LNCaP clone FGC (cell line): ENCODE measurements around the gene MYO16.
A peak's percentile ranks its signal among the peaks of the same experiment; 100 is the strongest.

Experiments used
- DNase-seq: peaks from one replicate; pipeline ENCODE4 v3.0.0-alpha.2; 2011; ENCODE audit warnings: low read depth
- H3K4me3 ChIP-seq: 2 replicates; pipeline ENCODE4 v1.5.1; 2011; ENCODE audit warnings: mild to moderate bottlenecking, low read depth, low read length, control low read depth
- CTCF ChIP-seq: IDR thresholded peaks from 2 replicates; pipeline ENCODE4 v1.5.1; 2012; ENCODE audit warnings: mild to moderate bottlenecking; ENCODE audit not compliant: control insufficient read depth, insufficient read depth; ENCODE audit errors: extremely low read depth

Gene MYO16

GRCh38 chr13:108927615-108928014 lies 298.2 kb downstream of the MYO16 start:
- no peak for TF ChIP-seq CTCF
- no peak for DNase-seq
- no peak overlapping the region for H3K4me3 ChIP-seq

GRCh38 chr13:108929532-108930206 lies 300.3 kb downstream of the MYO16 start:
- no peak for TF ChIP-seq CTCF
- peak; percentile 50 for DNase-seq
- H3K4me3 ChIP-seq, result no peak overlapping the region

GRCh38 chr13:108932196-108932595 lies 302.8 kb downstream of the MYO16 start:
- H3K4me3 ChIP-seq, result no peak overlapping the region
- no peak for TF ChIP-seq CTCF
- DNase-seq, result no peak

DNA sequence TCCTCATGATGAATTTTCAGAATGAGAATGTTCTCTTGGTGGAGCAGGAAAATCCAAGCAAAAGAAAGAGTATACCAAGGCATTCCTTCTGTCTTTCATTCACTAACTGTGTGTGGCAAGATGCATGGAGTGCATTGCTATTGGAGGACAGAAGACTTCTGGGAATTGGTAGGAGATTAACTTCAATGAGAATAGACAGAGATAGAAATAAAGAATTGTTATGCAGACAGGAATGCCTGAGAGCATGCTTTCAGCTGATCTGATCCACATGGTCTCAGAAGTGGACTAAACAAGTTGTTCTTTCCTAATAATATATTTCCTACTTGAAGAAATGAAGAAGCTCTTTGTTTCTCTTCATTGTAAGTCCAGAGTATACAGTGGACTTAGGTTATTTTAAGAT lies 303.6 kb downstream of the MYO16 start:
- no peak for TF ChIP-seq CTCF
- no peak for DNase-seq
- H3K4me3 ChIP-seq, result no peak overlapping the region

GRCh38 chr13:108938155-108938554 lies 308.7 kb downstream of the MYO16 start:
- no peak for TF ChIP-seq CTCF
- no peak overlapping the region for H3K4me3 ChIP-seq
- no peak for DNase-seq

GRCh38 chr13:108940121-108940520 lies 310.7 kb downstream of the MYO16 start:
- no peak overlapping the region for H3K4me3 ChIP-seq
- DNase-seq, result no peak
- no peak for TF ChIP-seq CTCF

GRCh38 chr13:108943842-108944241 lies 314.4 kb downstream of the MYO16 start:
- TF ChIP-seq CTCF, result no peak
- H3K4me3 ChIP-seq, result no peak overlapping the region

More at GRCh38 chr13:108943842-108944241, 314.4 kb downstream of the MYO16 start:
- DNase-seq, result no peak
